ENCODE data around the gene PCNX1.
"Not testable (repeated sequence)": the region's sequence is repeated elsewhere in the genome, so short reads cannot be mapped to it uniquely, and the experiment has no call there.

The PCNX1 gene

GRCh38 chr14:70907176-70907995 lies at the start of gene PCNX1:
TSS of gene PCNX1 (plus strand) at chr14:70907459. CDS start at chr14:70907851, 392 bp downstream.
- DNase-seq = peak; percentile 90

- no peak for DNase-seq
Observed at GRCh38 chr14:70857496-70857890, 49.8 kb upstream of the PCNX1 start.

- no peak for DNase-seq
Observed at GRCh38 chr14:70858641-70859040, 48.6 kb upstream of the PCNX1 start.

GRCh38 chr14:70866992-70867391 lies 40.3 kb upstream of the PCNX1 start:
- DNase-seq = not testable (repeated sequence)

- DNase-seq = no peak
Observed at GRCh38 chr14:70871001-70871400, 36.3 kb upstream of the PCNX1 start.

- DNase-seq = no peak
Observed at GRCh38 chr14:70871863-70872677, 35.2 kb upstream of the PCNX1 start.

GRCh38 chr14:70872678-70873020 lies 34.6 kb upstream of the PCNX1 start:
- DNase-seq = no peak

- DNase-seq = no peak
Observed at GRCh38 chr14:70873627-70874026, 33.6 kb upstream of the PCNX1 start.

- not testable (repeated sequence) for DNase-seq
Observed at GRCh38 chr14:70875811-70876460, 31.3 kb upstream of the PCNX1 start.

GRCh38 chr14:70879448-70879847 lies 27.8 kb upstream of the PCNX1 start:
- DNase-seq = no peak

- not testable (repeated sequence) for DNase-seq
Observed at GRCh38 chr14:70880888-70881287, 26.4 kb upstream of the PCNX1 start.

- DNase-seq = no peak
Observed at GRCh38 chr14:70881549-70882177, 25.6 kb upstream of the PCNX1 start.

GRCh38 chr14:70882776-70883492 lies 24.3 kb upstream of the PCNX1 start:
- no peak for DNase-seq

GRCh38 chr14:70884595-70885342 lies 22.5 kb upstream of the PCNX1 start:
- peak; percentile 37 for DNase-seq

GRCh38 chr14:70885343-70886022 lies 21.8 kb upstream of the PCNX1 start:
- peak; percentile 75 for DNase-seq

- DNase-seq = peak; percentile 64
Observed at GRCh38 chr14:70886421-70887206, 20.6 kb upstream of the PCNX1 start.

- no peak for DNase-seq
Observed at GRCh38 chr14:70887207-70887681, 20.0 kb upstream of the PCNX1 start.

- DNase-seq = no peak
Observed at GRCh38 chr14:70887737-70888499, 19.3 kb upstream of the PCNX1 start.

GRCh38 chr14:70888681-70889175 lies 18.5 kb upstream of the PCNX1 start:
- no peak for DNase-seq

All from stimulated activated CD4-positive, alpha-beta T cell treated with anti-CD3 and anti-CD28 coated beads, Interleukin-15, amount 100 ng/mL, for 24 hours (primary cell).